Sigmoid colon (tissue), 4 donors: ENCODE results near the gene NUDT1.

Experiments
- EP300 ChIP-seq, 4 donors: sonication (generic); formaldehyde crosslinking; IDR thresholded peaks; one replicate each; pipeline ENCODE4 v1.6.1; 2017; ENCODE audit warnings: antibody characterized with exemption in 4 of 4
- POLR2A ChIP-seq, 2 donors: fragments of 450-650 bp; IDR thresholded peaks; one replicate each; pipeline ENCODE4 v1.6.1; 2016; ENCODE audit warnings: antibody characterized with exemption in 2 of 2, mild to moderate bottlenecking in 2 of 2, moderate library complexity in 2 of 2
- TF ChIP-seq, protein P1 (sequence below), 4 experiments: fragments of 450-650 bp in 3 of 4; fragments of 200-600 bp in 1 of 4; IDR thresholded peaks; one replicate each; pipeline ENCODE4 v1.5.1; 2016 to 2019; ENCODE audit warnings: antibody characterized with exemption in 4 of 4, mild to moderate bottlenecking in 3 of 4, moderate library complexity in 2 of 4

DNA sequence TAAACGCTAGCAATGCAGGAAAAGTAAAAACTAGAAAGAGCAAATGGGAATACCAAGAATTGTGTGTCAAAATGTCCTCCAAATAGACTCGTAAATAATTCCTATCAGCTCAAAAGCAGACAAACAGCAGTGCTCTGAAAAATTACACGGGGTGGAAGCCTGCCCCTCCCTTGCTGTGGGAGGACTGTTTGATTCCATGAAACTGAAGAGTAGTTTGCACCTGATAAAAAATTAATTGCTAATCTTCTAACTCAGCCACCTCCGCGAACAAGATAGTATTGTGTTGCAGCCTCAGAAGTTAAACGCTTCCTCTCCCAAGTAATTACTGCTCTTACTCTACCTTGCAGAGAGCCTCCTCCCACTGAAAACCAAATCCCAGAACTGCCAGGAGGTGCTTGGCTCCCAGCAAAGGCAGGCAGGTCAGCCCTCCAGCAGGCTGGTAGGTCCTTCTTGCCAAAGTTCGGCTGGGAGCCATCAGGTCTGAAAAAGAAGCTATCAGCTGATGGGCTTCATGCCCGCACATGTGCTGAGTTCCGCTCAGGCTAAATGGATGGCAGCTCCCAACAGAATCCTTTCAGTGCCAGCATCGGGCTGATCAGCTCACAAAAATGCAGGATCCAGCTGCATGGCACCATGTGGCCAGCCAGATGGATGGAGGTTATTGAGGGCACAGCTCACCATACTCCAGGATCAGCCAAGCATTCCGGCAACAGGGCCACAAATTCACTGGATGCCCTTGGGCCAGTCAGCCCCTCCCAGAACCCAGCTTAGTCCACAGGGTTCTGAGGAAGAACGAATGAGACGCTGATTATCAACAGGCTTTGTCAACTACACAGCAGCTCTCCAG is 46.4 kb upstream of the NUDT1 start:
- TF ChIP-seq EP300 (IDR thresholded peaks at IDR 0.05) (no peak), POLR2A (IDR thresholded peaks at IDR 0.05) (no peak)
- TF ChIP-seq, protein P1, sequence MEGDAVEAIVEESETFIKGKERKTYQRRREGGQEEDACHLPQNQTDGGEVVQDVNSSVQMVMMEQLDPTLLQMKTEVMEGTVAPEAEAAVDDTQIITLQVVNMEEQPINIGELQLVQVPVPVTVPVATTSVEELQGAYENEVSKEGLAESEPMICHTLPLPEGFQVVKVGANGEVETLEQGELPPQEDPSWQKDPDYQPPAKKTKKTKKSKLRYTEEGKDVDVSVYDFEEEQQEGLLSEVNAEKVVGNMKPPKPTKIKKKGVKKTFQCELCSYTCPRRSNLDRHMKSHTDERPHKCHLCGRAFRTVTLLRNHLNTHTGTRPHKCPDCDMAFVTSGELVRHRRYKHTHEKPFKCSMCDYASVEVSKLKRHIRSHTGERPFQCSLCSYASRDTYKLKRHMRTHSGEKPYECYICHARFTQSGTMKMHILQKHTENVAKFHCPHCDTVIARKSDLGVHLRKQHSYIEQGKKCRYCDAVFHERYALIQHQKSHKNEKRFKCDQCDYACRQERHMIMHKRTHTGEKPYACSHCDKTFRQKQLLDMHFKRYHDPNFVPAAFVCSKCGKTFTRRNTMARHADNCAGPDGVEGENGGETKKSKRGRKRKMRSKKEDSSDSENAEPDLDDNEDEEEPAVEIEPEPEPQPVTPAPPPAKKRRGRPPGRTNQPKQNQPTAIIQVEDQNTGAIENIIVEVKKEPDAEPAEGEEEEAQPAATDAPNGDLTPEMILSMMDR (IDR thresholded peaks at IDR 0.05), result no peak
